ENCODE measurements around the gene PDF.

The PDF gene

GRCh38 chr16:69339289-69340094, 9.1 kb upstream of the PDF start, which contains the start of the genes COG8 and NIP7:
Gene COG8 (minus strand): TSS chr16:69339564. CDS start chr16:69339552, 12 bp downstream.
Gene NIP7 (plus strand): TSS chr16:69339772. CDS start chr16:69339830, 58 bp downstream.
- peak; percentile 98 for DNase-seq (ENCODE audit: low read depth)

- no peak for DNase-seq (ENCODE audit: low read depth)
Measured at GRCh38 chr16:69338557-69339288, 8.3 kb upstream of the PDF start.

- DNase-seq (ENCODE audit: low read depth), result no peak
Measured at GRCh38 chr16:69334696-69335095, 4.3 kb upstream of the PDF start.

GRCh38 chr16:69329369-69330285, 761 bp downstream of the PDF start:
- DNase-seq (ENCODE audit: low read depth), result no peak

- peak; percentile 72 for DNase-seq (ENCODE audit: low read depth)
Measured at GRCh38 chr16:69328854-69329316, 1.5 kb downstream of the PDF start.

- DNase-seq (ENCODE audit: low read depth), result no peak
Measured at GRCh38 chr16:69327585-69328310, 2.6 kb downstream of the PDF start.

- no peak for DNase-seq (ENCODE audit: low read depth)
Measured at GRCh38 chr16:69326172-69326873, 4.1 kb downstream of the PDF start.

GRCh38 chr16:69325784-69326171, 4.6 kb downstream of the PDF start:
- no peak for DNase-seq (ENCODE audit: low read depth)

GRCh38 chr16:69324585-69325253, 5.7 kb downstream of the PDF start:
- no peak for DNase-seq (ENCODE audit: low read depth)

- DNase-seq (ENCODE audit: low read depth), result no peak
Measured at GRCh38 chr16:69324013-69324531, 6.3 kb downstream of the PDF start.

GRCh38 chr16:69323415-69323814, 7.0 kb downstream of the PDF start:
- no peak for DNase-seq (ENCODE audit: low read depth)

GRCh38 chr16:69322343-69322742, 8.0 kb downstream of the PDF start:
- no peak for DNase-seq (ENCODE audit: low read depth)

GRCh38 chr16:69321080-69321479, 9.3 kb downstream of the PDF start:
- no peak for DNase-seq (ENCODE audit: low read depth)

GRCh38 chr16:69320740-69321073, 9.7 kb downstream of the PDF start:
- no peak for DNase-seq (ENCODE audit: low read depth)

GRCh38 chr16:69319826-69320739, 10.3 kb downstream of the PDF start:
- no peak for DNase-seq (ENCODE audit: low read depth)

- no peak for DNase-seq (ENCODE audit: low read depth)
Measured at GRCh38 chr16:69319381-69319780, 11.0 kb downstream of the PDF start.

- DNase-seq (ENCODE audit: low read depth), result no peak
Measured at GRCh38 chr16:69318911-69319289, 11.5 kb downstream of the PDF start.

GRCh38 chr16:69318177-69318910, 12.0 kb downstream of the PDF start:
- no peak for DNase-seq (ENCODE audit: low read depth)

All from fibroblast of gingiva (primary cell).